HEK293 (cell line): ENCODE results near the gene COL5A1.

Source experiments
- CTCF ChIA-PET: fragments of 350-600 bp; formaldehyde crosslinking; extraction: SDS; loops from one replicate; lab custom pipeline; 2021; ENCODE audit warnings: antibody characterized with exemption; lab: Yijun Ruan, JAX
- POLR2A ChIA-PET: fragments of 300-600 bp; formaldehyde crosslinking; extraction: SDS; loops from one replicate; lab custom pipeline; 2020; ENCODE audit warnings: antibody characterized with exemption, inconsistent platforms; lab: Yijun Ruan, JAX
- H3K27ac ChIP-seq: fragments of 200-500 bp; sonication (Bioruptor generic); 2 replicates; pipeline ENCODE4 v1.5.1; 2014; ENCODE audit warnings: low read depth, low read length, control low read depth, inconsistent platforms; ENCODE audit errors: extremely low read depth
- H3K36me3 ChIP-seq, 2 experiments: fragments of 200-500 bp in 1 of 2; sonication (Bioruptor generic) in 1 of 2; 1 replicate in 1 of 2; 2 replicates in 1 of 2; pipeline ENCODE4 v1.5.1; 2014 to 2017; ENCODE audit warnings: inconsistent platforms in 2 of 2, low read length in 2 of 2; ENCODE audit not compliant: control insufficient read depth in 2 of 2, insufficient read depth in 1 of 2
- H3K4me1 ChIP-seq: fragments of 200-500 bp; sonication (Bioruptor generic); 2 replicates; pipeline ENCODE4 v1.5.1; 2014; ENCODE audit warnings: mild to moderate bottlenecking, low read length, inconsistent platforms; ENCODE audit not compliant: control insufficient read depth, insufficient read depth
- H3K4me3 ChIP-seq: 2 replicates; pipeline ENCODE4 v1.5.1; 2011; ENCODE audit warnings: low read depth, mild to moderate bottlenecking, control low read depth, low read length, moderate library complexity
- H3K9me3 ChIP-seq: fragments of 200-500 bp; sonication (Bioruptor generic); 2 replicates; pipeline ENCODE4 v1.5.1; 2014; ENCODE audit warnings: low read depth, low read length, inconsistent platforms; ENCODE audit not compliant: control insufficient read depth, insufficient read depth
- CTCF ChIP-seq: fragments of 450-650 bp; formaldehyde crosslinking; IDR thresholded peaks from 2 replicates; pipeline ENCODE4 v1.5.1; 2016; ENCODE audit warnings: missing biosample characterization, missing genetic modification characterization
- OVOL3 ChIP-seq: fragments of 450-650 bp; formaldehyde crosslinking; IDR thresholded peaks from 2 replicates; pipeline ENCODE4 v1.5.1; 2016; ENCODE audit warnings: missing biosample characterization, missing genetic modification characterization
- TSHZ1 ChIP-seq: fragments of 450-650 bp; formaldehyde crosslinking; IDR thresholded peaks from 2 replicates; pipeline ENCODE4 v1.5.1; 2016; ENCODE audit warnings: missing biosample characterization, missing genetic modification characterization, borderline replicate concordance
- ZBTB17 ChIP-seq: fragments of 450-650 bp; formaldehyde crosslinking; IDR thresholded peaks from 2 replicates; pipeline ENCODE4 v1.5.1; 2016; ENCODE audit warnings: missing biosample characterization, missing genetic modification characterization
- ZEB2 ChIP-seq: fragments of 450-650 bp; formaldehyde crosslinking; IDR thresholded peaks from 2 replicates; pipeline ENCODE4 v1.5.1; 2016; ENCODE audit warnings: missing biosample characterization, missing genetic modification characterization
- ZFP41 ChIP-seq: fragments of 450-650 bp; formaldehyde crosslinking; IDR thresholded peaks from 2 replicates; pipeline ENCODE4 v1.5.1; 2016; ENCODE audit warnings: missing biosample characterization, missing genetic modification characterization, borderline replicate concordance
- ZFP69B ChIP-seq: fragments of 450-650 bp; formaldehyde crosslinking; IDR thresholded peaks from 2 replicates; pipeline ENCODE4 v1.5.1; 2016; ENCODE audit warnings: missing biosample characterization, missing genetic modification characterization
- ZNF10 ChIP-seq: fragments of 450-650 bp; formaldehyde crosslinking; IDR thresholded peaks from 2 replicates; pipeline ENCODE4 v1.5.1; 2017; ENCODE audit warnings: missing biosample characterization, missing genetic modification characterization
- ZNF112 ChIP-seq: fragments of 450-650 bp; formaldehyde crosslinking; IDR thresholded peaks from 2 replicates; pipeline ENCODE4 v1.5.0; 2017; ENCODE audit warnings: missing biosample characterization, missing genetic modification characterization
- ZNF114 ChIP-seq: fragments of 450-650 bp; formaldehyde crosslinking; IDR thresholded peaks from 2 replicates; pipeline ENCODE4 v1.5.0; 2017; ENCODE audit warnings: missing biosample characterization, missing genetic modification characterization
- ZNF146 ChIP-seq: fragments of 450-650 bp; formaldehyde crosslinking; IDR thresholded peaks from 2 replicates; pipeline ENCODE4 v1.5.1; 2016; ENCODE audit warnings: missing biosample characterization, missing genetic modification characterization
- ZNF157 ChIP-seq: fragments of 450-650 bp; formaldehyde crosslinking; IDR thresholded peaks from 2 replicates; pipeline ENCODE4 v1.5.1; 2016; ENCODE audit warnings: missing biosample characterization, missing genetic modification characterization
- ZNF174 ChIP-seq: fragments of 450-650 bp; formaldehyde crosslinking; IDR thresholded peaks from 2 replicates; pipeline ENCODE4 v1.5.0; 2017; ENCODE audit warnings: missing biosample characterization, mild to moderate bottlenecking, missing genetic modification characterization
- ZNF239 ChIP-seq: fragments of 450-650 bp; formaldehyde crosslinking; IDR thresholded peaks from 2 replicates; pipeline ENCODE4 v1.5.1; 2016; ENCODE audit warnings: missing biosample characterization, missing genetic modification characterization
- ZNF26 ChIP-seq: fragments of 450-650 bp; formaldehyde crosslinking; IDR thresholded peaks from 2 replicates; pipeline ENCODE4 v1.5.1; 2016; ENCODE audit warnings: missing biosample characterization, missing genetic modification characterization
- ZNF266 ChIP-seq: fragments of 450-650 bp; formaldehyde crosslinking; IDR thresholded peaks from 2 replicates; pipeline ENCODE4 v1.5.1; 2016; ENCODE audit warnings: missing biosample characterization, missing genetic modification characterization, low read depth
- ZNF280C ChIP-seq: fragments of 450-650 bp; formaldehyde crosslinking; IDR thresholded peaks from 2 replicates; pipeline ENCODE4 v1.5.1; 2016; ENCODE audit warnings: missing biosample characterization, missing genetic modification characterization
- ZNF324 ChIP-seq: fragments of 450-650 bp; formaldehyde crosslinking; IDR thresholded peaks from 2 replicates; pipeline ENCODE4 v1.5.1; 2016; ENCODE audit warnings: missing biosample characterization, missing genetic modification characterization
- ZNF366 ChIP-seq: fragments of 450-650 bp; formaldehyde crosslinking; conservative IDR thresholded peaks from 2 replicates; pipeline ENCODE4 v1.5.1; 2016; ENCODE audit warnings: missing biosample characterization, missing genetic modification characterization
- ZNF37A ChIP-seq: fragments of 450-650 bp; IDR thresholded peaks from 2 replicates; pipeline ENCODE4 v1.5.1; 2018; ENCODE audit warnings: missing biosample characterization, missing genetic modification characterization
- ZNF473 ChIP-seq: fragments of 450-650 bp; formaldehyde crosslinking; IDR thresholded peaks from 2 replicates; pipeline ENCODE4 v1.5.1; 2017; ENCODE audit warnings: missing biosample characterization, missing genetic modification characterization
- ZNF555 ChIP-seq: fragments of 450-650 bp; formaldehyde crosslinking; conservative IDR thresholded peaks from 2 replicates; pipeline ENCODE4 v1.5.1; 2017; ENCODE audit warnings: missing biosample characterization, mild to moderate bottlenecking, missing genetic modification characterization, inconsistent platforms
- ZNF610 ChIP-seq: fragments of 450-650 bp; formaldehyde crosslinking; IDR thresholded peaks from 2 replicates; pipeline ENCODE4 v1.5.1; 2016; ENCODE audit warnings: missing biosample characterization, missing genetic modification characterization, borderline replicate concordance
- ZNF629 ChIP-seq: fragments of 450-650 bp; formaldehyde crosslinking; IDR thresholded peaks from 2 replicates; pipeline ENCODE4 v1.5.1; 2017; ENCODE audit warnings: missing biosample characterization, missing genetic modification characterization
- ZNF645 ChIP-seq: fragments of 450-650 bp; formaldehyde crosslinking; IDR thresholded peaks from 2 replicates; pipeline ENCODE4; 2016; ENCODE audit warnings: missing biosample characterization, missing genetic modification characterization
- ZSCAN16 ChIP-seq: fragments of 450-650 bp; formaldehyde crosslinking; IDR thresholded peaks from 2 replicates; pipeline ENCODE4 v1.5.1; 2016; ENCODE audit warnings: missing biosample characterization, missing genetic modification characterization

COL5A1 gene

GRCh38 chr9:134641173-134641989 is at the start of gene COL5A1:
Gene COL5A1, plus strand, starts transcription at chr9:134641803. Its CDS starts 385 bp downstream, at chr9:134642188.
- ChIA-PET CTCF (interaction anchor here (0.5 to 1.5 kb wide), 8 partner anchors 8 to 199 kb away, joined by 3 to 7 read pairs (median 3); no protein-coding TSS in a partner anchor), POLR2A (interaction anchor here (0.7 to 1.3 kb wide), 5 partner anchors 15 to 193 kb away, joined by 3 to 4 read pairs (median 4); no protein-coding TSS in a partner anchor)
- H3K4me3 ChIP-seq, result peak within 1 kb of the TSS; percentile 54
- H3K9me3 ChIP-seq, result no peaks in the 10 kb centered on the region
- H3K4me1 ChIP-seq, result no peaks in the 10 kb centered on the region; the same call in 1 of the 2 replicates
- H3K27ac ChIP-seq, result no peak within 1 kb of the TSS; the same call in 1 of the 2 replicates
- no peaks in the 10 kb centered on the region for H3K36me3 ChIP-seq
- TF ChIP-seq ZNF239, result no peak
- no peak for TF ChIP-seq ZEB2 (tag by site-specific recombination)
- no peak for TF ChIP-seq ZNF114 (tag by site-specific recombination)
- no peak for TF ChIP-seq ZNF645 (tag by site-specific recombination)
- TF ChIP-seq ZNF266 (tag by site-specific recombination), result no peak
- TF ChIP-seq ZNF324 (tag by site-specific recombination), result no peak
- no peak for TF ChIP-seq ZNF280C (tag by site-specific recombination)
- 0 out of 2 replicates have a peak, but pooled peaks have one; percentile 3 for TF ChIP-seq ZNF10
- TF ChIP-seq ZNF146 (tag by site-specific recombination), result no peak
- TF ChIP-seq ZNF610 (tag by site-specific recombination), result no peak
- no peak for TF ChIP-seq ZNF112 (tag by site-specific recombination)
- no peak for TF ChIP-seq ZNF629 (tag by site-specific recombination)
- no peak for TF ChIP-seq CTCF (tag by site-specific recombination)
- no peak for TF ChIP-seq TSHZ1 (tag by site-specific recombination)
- TF ChIP-seq ZNF26, result no peak
- TF ChIP-seq ZNF174 (tag by site-specific recombination), result no peak
- TF ChIP-seq ZNF555 (tag by site-specific recombination), result no peak
- no peak for TF ChIP-seq ZNF37A (tag by site-specific recombination)
- TF ChIP-seq ZNF473 (tag by site-specific recombination), result no peak
- TF ChIP-seq OVOL3 (tag by site-specific recombination), result no peak
- TF ChIP-seq ZSCAN16 (tag by site-specific recombination), result no peak
- TF ChIP-seq ZFP69B (tag by site-specific recombination), result no peak
- TF ChIP-seq ZBTB17 (tag by site-specific recombination), result peak; percentile 35; the same call in 1 of the 2 replicates
- TF ChIP-seq ZNF366 (tag by site-specific recombination), result peak; percentile 96
- no peak for TF ChIP-seq ZFP41 (tag by site-specific recombination)
- TF ChIP-seq ZNF157 (tag by site-specific recombination), result no peak
